GM12874 (cell line): ENCODE data around the gene SSBP2.

Experiments used
- CTCF ChIP-seq: IDR thresholded peaks from 2 replicates; pipeline ENCODE4 v1.5.1; 2011; ENCODE audit warnings: low read depth, mild to moderate bottlenecking, control low read depth, low read length, moderate library complexity; ENCODE audit not compliant: insufficient read depth

Gene SSBP2

GRCh38 chr5:81389025-81389424 lies 361.9 kb downstream of the SSBP2 start:
- TF ChIP-seq CTCF: no peak

GRCh38 chr5:81388169-81388568 lies 362.7 kb downstream of the SSBP2 start:
- TF ChIP-seq CTCF: no peak

DNA sequence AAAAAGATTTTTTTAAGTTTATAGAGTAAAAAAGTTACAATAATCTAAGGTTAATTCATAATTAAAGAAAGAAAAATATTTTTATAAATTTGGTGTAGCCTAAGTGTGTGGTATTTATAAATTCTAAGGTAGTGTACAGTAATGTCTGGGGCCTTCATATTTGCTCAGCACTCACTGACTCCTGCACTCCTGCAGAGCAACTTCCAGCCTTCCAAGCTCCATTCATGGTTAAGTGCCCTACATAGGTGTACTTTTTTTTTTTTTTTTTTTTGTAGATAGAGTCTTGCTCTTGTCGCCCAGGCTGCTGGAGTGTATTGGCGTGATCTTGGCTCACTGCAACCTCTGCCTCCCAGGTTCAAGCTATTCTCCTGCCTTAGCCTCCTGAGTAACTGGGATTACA lies 367.0 kb downstream of the SSBP2 start:
- TF ChIP-seq CTCF: no peak

GRCh38 chr5:81371354-81371876 lies 379.5 kb downstream of the SSBP2 start:
- no peak for TF ChIP-seq CTCF

DNA sequence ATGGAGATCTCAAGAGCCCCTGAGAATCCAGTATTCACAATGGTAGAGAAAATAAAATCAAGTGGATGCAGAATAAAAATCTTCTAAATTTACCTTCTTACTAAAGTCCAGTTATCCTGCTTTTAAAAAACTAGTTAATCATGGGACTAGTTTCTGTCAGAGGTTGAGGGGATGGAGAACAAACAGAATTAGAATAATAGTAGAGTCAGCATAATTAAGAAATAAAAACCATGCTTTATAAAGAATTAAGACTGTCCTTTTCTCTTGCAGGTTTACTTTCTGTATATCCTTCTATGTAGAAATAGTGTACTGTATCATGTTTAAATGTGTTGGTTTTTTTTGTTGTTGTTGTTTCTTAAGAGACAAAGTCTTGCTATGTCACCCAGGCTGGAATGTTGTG lies 380.0 kb downstream of the SSBP2 start:
- no peak for TF ChIP-seq CTCF

DNA sequence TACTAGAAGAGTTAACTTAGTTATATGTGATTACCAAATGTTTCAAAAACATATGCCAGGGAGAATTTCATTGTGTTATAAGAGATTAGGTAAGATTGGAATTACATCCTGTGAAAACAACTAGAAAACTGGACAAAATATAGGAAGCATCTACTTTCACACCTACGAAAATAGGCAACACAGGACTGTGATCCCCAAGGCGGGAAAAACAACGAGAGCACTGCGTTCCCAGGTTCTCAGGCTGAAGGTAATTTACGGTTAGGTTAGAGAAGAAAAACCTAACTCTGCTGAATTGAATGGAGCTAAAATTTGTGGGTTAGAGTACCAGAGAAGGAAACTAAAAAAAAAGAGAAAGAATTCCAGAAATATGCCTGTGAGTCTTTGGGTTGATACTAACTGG lies 385.4 kb downstream of the SSBP2 start:
- TF ChIP-seq CTCF: no peak

DNA sequence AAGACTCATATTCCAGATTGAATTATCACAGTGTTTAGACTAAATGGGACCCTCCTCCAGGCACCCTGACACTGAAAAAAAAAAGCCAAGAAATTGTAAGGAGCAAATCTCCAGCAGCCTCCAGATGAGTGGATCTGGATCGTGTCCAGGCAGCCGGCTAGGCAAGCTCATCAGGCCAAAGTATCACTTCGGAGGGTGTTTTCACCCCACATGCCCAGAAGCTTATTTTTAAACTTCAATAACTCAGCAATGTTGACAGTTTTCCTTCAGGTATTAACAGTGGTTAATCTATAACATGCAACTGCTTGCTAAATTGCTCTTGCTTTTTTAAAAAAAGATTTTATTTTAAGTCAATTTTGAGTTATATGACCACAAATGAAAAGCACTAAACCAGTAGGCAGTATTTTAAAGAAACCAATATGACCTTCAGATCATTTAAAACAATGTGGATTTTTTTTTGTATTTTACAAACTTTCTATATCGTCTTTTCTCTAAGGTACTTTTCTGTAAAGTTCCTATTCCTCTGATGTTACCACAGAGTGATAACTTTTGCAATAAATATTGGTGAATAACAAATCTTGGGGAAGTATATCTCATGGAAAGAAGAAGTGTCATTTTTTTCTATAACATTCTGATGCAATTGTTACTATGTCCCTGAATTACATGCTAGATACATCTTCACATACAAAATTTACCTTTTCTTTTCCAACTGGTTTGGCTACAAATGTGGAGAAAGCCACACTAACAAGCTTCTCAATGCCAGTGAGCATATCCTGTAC lies 387.6 kb downstream of the SSBP2 start:
- TF ChIP-seq CTCF: no peak
